Measurements from ENCODE around the gene SETD5.

The SETD5 gene

DNA sequence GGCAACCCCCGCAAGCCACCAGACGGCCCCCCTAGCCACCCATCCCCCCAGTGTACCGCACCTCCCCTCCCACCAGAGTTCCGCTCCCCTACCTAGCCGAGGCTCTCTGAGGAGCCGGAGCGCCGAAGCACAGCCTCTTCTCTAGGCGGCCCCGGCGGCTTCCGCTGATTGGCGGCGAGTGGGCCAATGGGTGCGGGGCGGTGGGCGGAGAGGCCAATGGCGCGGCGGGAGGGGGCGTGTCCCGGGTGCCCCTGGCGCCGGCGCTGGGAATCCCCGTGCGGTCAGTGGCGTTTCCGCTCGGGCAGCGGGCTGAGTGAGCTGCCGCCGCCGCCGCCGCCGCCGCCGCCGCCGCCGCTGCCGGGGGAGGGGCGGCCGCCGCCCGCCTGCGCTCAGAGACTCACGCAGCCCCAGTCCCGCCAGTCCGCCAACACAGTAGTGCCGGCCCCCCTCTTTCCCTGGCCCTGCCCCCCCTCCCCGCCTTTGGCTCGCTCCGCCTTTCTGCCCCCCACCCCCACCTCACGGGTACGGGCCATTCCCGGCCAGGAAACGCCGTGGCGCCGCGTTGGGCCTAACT, at the start of gene SETD5:
Gene SETD5, plus strand, starts transcription at position 284 of the 574 bp plus-strand sequence. CDS start 31,324 bp downstream, outside the sequence.
- no peaks in the 10 kb centered on the region for H3K9me3 ChIP-seq (ENCODE audit: control insufficient read depth, low read length)
- H3K9ac ChIP-seq (ENCODE audit: low read length), result peak within 1 kb of the TSS; percentile 99
- peaks cover 43% of the 10 kb centered on the region for H3K4me1 ChIP-seq (ENCODE audit: control insufficient read depth, insufficient read depth, low read length)
- peaks cover 5% of the 10 kb centered on the region for H3K36me3 ChIP-seq (ENCODE audit: control insufficient read depth, insufficient read depth, low read length)
- peak within 1 kb of the TSS; percentile 99 for H3K4me3 ChIP-seq (ENCODE audit: low read length)
- no peaks in the 10 kb centered on the region for H3K27me3 ChIP-seq (ENCODE audit: control insufficient read depth, insufficient read depth, low read length)

DNA sequence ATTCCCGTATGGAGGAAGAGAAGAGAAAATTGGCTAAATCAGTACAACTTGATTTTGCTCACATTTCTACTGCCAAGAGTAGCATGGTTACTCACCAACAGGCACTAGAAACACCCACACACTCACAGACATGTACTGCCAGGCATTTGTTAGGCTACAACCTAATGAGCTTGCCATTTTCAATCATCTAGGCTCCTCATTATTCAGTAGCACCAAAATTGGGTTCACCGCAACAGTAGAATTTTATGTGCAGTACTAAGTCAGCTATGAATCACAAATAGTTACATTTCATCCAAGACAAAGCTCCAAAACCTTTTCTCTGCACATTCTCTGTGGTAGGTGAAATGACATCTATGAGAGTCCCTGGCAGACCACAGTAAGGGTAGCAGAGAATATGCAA, 49.5 kb upstream of the SETD5 start:
- H3K36me3 ChIP-seq (ENCODE audit: control insufficient read depth, insufficient read depth, low read length), result no peaks in the 10 kb centered on the region

DNA sequence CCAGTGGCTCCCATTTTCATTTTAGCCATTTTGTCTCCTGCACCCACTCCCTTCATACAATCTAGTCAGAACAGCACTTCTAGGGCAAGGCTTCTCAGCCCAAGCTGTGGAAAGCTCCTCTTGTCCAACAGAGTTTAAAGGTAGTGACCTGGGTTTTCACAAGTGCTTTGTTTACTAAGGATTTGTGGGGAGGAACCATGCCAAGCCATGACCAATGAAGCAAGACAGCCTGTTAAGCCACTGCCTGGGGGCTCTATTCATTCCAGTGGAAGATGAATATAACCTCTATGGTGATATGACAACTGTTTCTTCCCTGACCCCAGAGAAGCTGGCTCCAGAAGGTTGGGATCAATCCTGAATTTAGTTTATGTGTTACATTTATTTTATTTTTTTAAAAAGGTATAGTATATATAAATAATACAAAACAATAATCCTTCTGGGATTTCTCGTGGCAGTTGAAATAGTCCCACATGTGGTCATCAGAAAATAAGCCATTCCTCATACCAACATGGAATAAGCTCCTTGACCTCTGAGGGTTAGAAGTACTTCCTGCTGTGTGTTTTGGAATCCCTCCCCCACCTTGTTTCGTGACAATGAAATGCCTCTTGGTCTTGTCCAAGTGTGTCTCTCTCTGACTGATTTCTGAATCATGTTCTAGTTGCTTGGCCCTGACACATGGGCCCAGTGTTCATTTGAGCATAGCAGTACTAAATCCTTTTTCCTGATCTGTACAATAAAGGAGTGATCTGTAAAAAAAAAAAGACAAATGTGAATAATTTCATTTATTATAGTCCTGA, 47.9 kb upstream of the SETD5 start:
- Histone ChIP-seq H3K9ac (ENCODE audit: low read length) (no peak overlapping the region), H3K36me3 (ENCODE audit: control insufficient read depth, insufficient read depth, low read length) (no peaks in the 10 kb centered on the region), H3K9me3 (ENCODE audit: control insufficient read depth, low read length) (no peaks in the 10 kb centered on the region), H3K27me3 (ENCODE audit: control insufficient read depth, insufficient read depth, low read length) (no peaks in the 10 kb centered on the region), H3K4me3 (ENCODE audit: low read length) (no peak overlapping the region), H3K4me1 (ENCODE audit: control insufficient read depth, insufficient read depth, low read length) (peaks cover 21% of the 10 kb centered on the region)

More for the DNA sequence above, 49.5 kb upstream of the SETD5 start:
- Histone ChIP-seq H3K27me3 (ENCODE audit: control insufficient read depth, insufficient read depth, low read length) (no peaks in the 10 kb centered on the region), H3K9me3 (ENCODE audit: control insufficient read depth, low read length) (no peaks in the 10 kb centered on the region), H3K9ac (ENCODE audit: low read length) (no peak overlapping the region), H3K4me1 (ENCODE audit: control insufficient read depth, insufficient read depth, low read length) (peaks cover 6% of the 10 kb centered on the region), H3K4me3 (ENCODE audit: low read length) (no peak overlapping the region)

- Histone ChIP-seq H3K9me3 (ENCODE audit: control insufficient read depth, low read length) (no peaks in the 10 kb centered on the region), H3K27me3 (ENCODE audit: control insufficient read depth, insufficient read depth, low read length) (no peaks in the 10 kb centered on the region), H3K4me1 (ENCODE audit: control insufficient read depth, insufficient read depth, low read length) (peaks cover 26% of the 10 kb centered on the region)
These were observed 45.7 kb upstream of the SETD5 start for GRCh38 chr3:9351709-9352126.

DNA sequence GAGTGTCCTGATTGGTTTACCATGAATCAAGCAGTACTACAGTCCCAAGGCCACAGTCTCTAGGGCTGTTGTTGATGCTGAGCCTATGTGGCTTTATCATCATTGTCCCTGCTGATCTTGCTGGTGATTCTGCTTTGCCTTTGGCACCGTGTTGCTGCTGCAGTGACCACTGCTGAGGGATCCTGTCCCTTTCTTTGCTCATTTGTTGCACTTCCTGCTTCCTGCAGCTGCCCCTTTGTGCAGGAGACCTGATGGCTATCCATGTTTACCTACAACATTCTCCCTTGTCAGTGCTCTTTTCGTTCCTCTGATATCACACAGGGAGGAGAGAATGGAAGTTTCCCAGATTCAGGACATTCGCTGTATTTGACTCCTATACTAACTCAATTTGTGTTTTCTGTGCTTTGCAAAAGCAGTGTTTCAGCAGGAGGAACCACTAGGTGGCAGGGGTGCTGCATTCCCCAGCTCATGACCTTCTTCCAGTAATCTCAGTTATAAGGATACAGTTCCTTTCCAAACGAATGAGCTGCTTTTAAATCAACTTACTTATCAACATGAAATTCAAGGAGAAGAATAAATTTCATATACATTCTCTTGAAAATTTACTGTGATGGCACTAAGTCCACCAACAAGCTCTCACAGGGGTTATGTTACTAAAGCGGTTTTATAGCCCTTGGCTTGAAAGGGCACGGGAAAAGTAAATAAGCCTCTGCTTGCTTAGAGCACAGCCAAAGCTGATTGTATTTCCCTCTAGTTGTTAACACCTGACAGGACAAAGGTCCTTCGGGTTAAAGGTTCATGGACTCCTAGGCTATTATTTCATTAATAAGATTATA, 44.3 kb upstream of the SETD5 start:
- peaks cover 26% of the 10 kb centered on the region for H3K4me1 ChIP-seq (ENCODE audit: control insufficient read depth, insufficient read depth, low read length)
- no peaks in the 10 kb centered on the region for H3K36me3 ChIP-seq (ENCODE audit: control insufficient read depth, insufficient read depth, low read length)
- H3K9ac ChIP-seq (ENCODE audit: low read length), result no peak overlapping the region
- no peaks in the 10 kb centered on the region for H3K27me3 ChIP-seq (ENCODE audit: control insufficient read depth, insufficient read depth, low read length)
- no peaks in the 10 kb centered on the region for H3K9me3 ChIP-seq (ENCODE audit: control insufficient read depth, low read length)
- no peak overlapping the region for H3K4me3 ChIP-seq (ENCODE audit: low read length)

More at GRCh38 chr3:9351709-9352126, 45.7 kb upstream of the SETD5 start:
- Histone ChIP-seq H3K9ac (ENCODE audit: low read length) (no peak overlapping the region), H3K36me3 (ENCODE audit: control insufficient read depth, insufficient read depth, low read length) (no peaks in the 10 kb centered on the region), H3K4me3 (ENCODE audit: low read length) (no peak overlapping the region)

GRCh38 chr3:9361691-9362388, 35.6 kb upstream of the SETD5 start:
- Histone ChIP-seq H3K9ac (ENCODE audit: low read length) (no peak overlapping the region), H3K4me3 (ENCODE audit: low read length) (no peak overlapping the region), H3K36me3 (ENCODE audit: control insufficient read depth, insufficient read depth, low read length) (no peaks in the 10 kb centered on the region), H3K27me3 (ENCODE audit: control insufficient read depth, insufficient read depth, low read length) (no peaks in the 10 kb centered on the region), H3K4me1 (ENCODE audit: control insufficient read depth, insufficient read depth, low read length) (no peaks in the 10 kb centered on the region), H3K9me3 (ENCODE audit: control insufficient read depth, low read length) (no peaks in the 10 kb centered on the region)

DNA sequence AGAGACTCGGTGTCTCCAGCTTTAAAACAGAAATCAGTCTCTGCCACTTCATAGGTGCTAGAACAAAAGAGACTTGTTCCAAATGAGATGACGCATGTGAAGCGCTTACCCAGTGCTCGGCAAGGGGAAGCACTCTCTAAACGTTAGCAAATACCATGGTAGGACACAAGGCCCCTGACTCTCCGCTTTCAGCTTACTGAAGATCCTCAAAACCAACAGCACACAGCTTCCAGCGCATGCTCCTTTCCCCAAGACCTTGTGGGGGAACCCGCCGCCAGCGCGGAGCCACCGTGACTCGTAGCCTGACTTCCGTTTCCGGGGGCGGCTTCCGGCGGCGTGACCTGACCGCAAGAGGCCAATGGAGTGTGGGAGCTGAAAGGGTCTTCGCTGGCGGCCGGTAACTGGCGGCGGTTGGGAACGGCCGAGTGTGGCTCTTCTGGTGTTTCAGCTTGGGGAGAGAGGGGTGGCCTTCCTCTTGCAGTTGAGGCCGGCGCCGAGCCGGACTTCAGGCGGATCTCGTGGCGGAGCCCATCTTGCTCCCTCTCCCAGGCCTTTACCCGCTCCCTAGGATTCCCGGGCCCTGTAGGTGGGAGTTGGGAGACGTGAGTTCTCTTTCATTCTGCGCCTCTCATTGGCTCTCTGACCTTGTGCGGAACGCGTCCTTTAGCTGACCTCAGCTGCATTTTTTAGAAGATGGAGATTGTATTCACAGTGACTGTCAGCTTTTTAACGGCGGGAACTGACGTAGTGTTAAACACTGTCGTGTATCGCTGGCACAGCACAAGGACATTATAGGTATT, 34.5 kb upstream of the SETD5 start, which contains the start of gene THUMPD3:
Gene THUMPD3, plus strand, starts transcription at position 324 of the 800 bp plus-strand sequence. CDS start 2,015 bp downstream, outside the sequence.
- Histone ChIP-seq H3K36me3 (ENCODE audit: control insufficient read depth, insufficient read depth, low read length) (no peaks in the 10 kb centered on the region), H3K9ac (ENCODE audit: low read length) (peak within 1 kb of the TSS; percentile 86), H3K4me3 (ENCODE audit: low read length) (peak within 1 kb of the TSS; percentile 86), H3K4me1 (ENCODE audit: control insufficient read depth, insufficient read depth, low read length) (no peaks in the 10 kb centered on the region), H3K27me3 (ENCODE audit: control insufficient read depth, insufficient read depth, low read length) (no peaks in the 10 kb centered on the region), H3K9me3 (ENCODE audit: control insufficient read depth, low read length) (no peaks in the 10 kb centered on the region)

DNA sequence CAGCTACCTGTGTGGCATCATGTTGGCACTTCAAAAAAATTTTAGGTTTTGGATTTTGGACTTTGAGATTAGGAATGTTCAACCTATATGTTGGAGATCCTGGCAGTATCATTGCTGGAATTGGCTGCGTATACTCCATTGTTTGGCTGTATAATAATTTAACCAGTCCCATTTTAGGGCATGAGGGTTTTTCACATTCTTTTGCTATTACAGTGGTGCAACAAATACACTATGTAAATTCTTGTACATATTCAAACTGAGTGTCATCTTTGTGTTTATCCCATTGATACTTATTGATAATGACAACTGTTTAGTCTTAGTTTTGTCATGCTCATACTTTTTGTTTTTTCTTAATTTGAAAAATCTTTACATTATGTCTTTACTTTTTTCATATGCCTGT, 27.9 kb upstream of the SETD5 start:
- Histone ChIP-seq H3K36me3 (ENCODE audit: control insufficient read depth, insufficient read depth, low read length) (no peaks in the 10 kb centered on the region), H3K9me3 (ENCODE audit: control insufficient read depth, low read length) (no peaks in the 10 kb centered on the region), H3K4me1 (ENCODE audit: control insufficient read depth, insufficient read depth, low read length) (no peaks in the 10 kb centered on the region), H3K27me3 (ENCODE audit: control insufficient read depth, insufficient read depth, low read length) (no peaks in the 10 kb centered on the region), H3K9ac (ENCODE audit: low read length) (no peak overlapping the region), H3K4me3 (ENCODE audit: low read length) (no peak overlapping the region)

DNA sequence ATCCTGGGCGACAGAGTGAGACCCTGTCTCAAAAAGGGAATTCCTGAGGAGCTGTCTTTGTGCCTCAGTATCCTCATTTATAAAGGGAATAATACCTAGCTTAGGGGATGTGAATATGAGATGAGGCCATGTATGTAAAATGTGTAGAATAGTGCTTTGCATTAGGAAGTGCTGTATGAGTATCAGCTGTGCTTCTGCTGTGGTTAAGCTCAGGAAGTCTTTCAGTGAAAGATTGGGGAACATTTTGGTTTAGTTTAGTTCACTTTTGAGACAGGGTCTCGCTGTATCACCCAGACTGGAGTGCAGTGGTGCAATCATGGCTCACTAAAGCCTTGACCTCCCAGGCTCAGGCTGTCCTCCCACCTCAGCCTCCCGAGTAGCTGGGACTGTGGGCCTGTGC, 23.9 kb upstream of the SETD5 start:
- H3K9me3 ChIP-seq (ENCODE audit: control insufficient read depth, low read length), result no peaks in the 10 kb centered on the region
- H3K36me3 ChIP-seq (ENCODE audit: control insufficient read depth, insufficient read depth, low read length), result no peaks in the 10 kb centered on the region
- H3K9ac ChIP-seq (ENCODE audit: low read length), result no peak overlapping the region
- H3K27me3 ChIP-seq (ENCODE audit: control insufficient read depth, insufficient read depth, low read length), result no peaks in the 10 kb centered on the region
- no peak overlapping the region for H3K4me3 ChIP-seq (ENCODE audit: low read length)
- H3K4me1 ChIP-seq (ENCODE audit: control insufficient read depth, insufficient read depth, low read length), result no peaks in the 10 kb centered on the region

- H3K36me3 ChIP-seq (ENCODE audit: control insufficient read depth, insufficient read depth, low read length), result no peaks in the 10 kb centered on the region
- H3K9me3 ChIP-seq (ENCODE audit: control insufficient read depth, low read length), result no peaks in the 10 kb centered on the region
- no peaks in the 10 kb centered on the region for H3K4me1 ChIP-seq (ENCODE audit: control insufficient read depth, insufficient read depth, low read length)
- no peak overlapping the region for H3K4me3 ChIP-seq (ENCODE audit: low read length)
- no peaks in the 10 kb centered on the region for H3K27me3 ChIP-seq (ENCODE audit: control insufficient read depth, insufficient read depth, low read length)
- no peak overlapping the region for H3K9ac ChIP-seq (ENCODE audit: low read length)
These were observed 19.4 kb upstream of the SETD5 start for GRCh38 chr3:9377981-9378380.

GRCh38 chr3:9379327-9379726, 18.1 kb upstream of the SETD5 start:
- Histone ChIP-seq H3K4me1 (ENCODE audit: control insufficient read depth, insufficient read depth, low read length) (no peaks in the 10 kb centered on the region), H3K27me3 (ENCODE audit: control insufficient read depth, insufficient read depth, low read length) (no peaks in the 10 kb centered on the region), H3K36me3 (ENCODE audit: control insufficient read depth, insufficient read depth, low read length) (peaks cover 4% of the 10 kb centered on the region), H3K9me3 (ENCODE audit: control insufficient read depth, low read length) (no peaks in the 10 kb centered on the region), H3K4me3 (ENCODE audit: low read length) (no peak overlapping the region), H3K9ac (ENCODE audit: low read length) (no peak overlapping the region)

Data from mucosa of stomach (tissue), 1 donor.